Loucy (cell line): ENCODE measurements around the gene RUSF1.
"Not testable (repeated sequence)": the region's sequence is repeated elsewhere in the genome, so short reads cannot be mapped to it uniquely, and the experiment has no call there.

Source experiments
- H2AFZ ChIP-seq: fragments of 200-600 bp; sonication (generic); 2 replicates; pipeline ENCODE4 v1.6.0; 2016; ENCODE audit warnings: antibody characterized with exemption, mild to moderate bottlenecking, low read length, moderate library complexity
- H3F3A ChIP-seq: fragments of 200-600 bp; 2 replicates; pipeline ENCODE4 v1.6.0; 2016; ENCODE audit warnings: antibody characterized with exemption, low read depth, mild to moderate bottlenecking
- H3K27me3 ChIP-seq: fragments of 200-600 bp; sonication (generic); 2 replicates; pipeline ENCODE4 v1.6.1; 2014; ENCODE audit warnings: low read length, mild to moderate bottlenecking; ENCODE audit not compliant: insufficient read depth, poor library complexity, severe bottlenecking
- H3K36me3 ChIP-seq: fragments of 200-600 bp; sonication (generic); 2 replicates; pipeline ENCODE4 v1.6.1; 2016; ENCODE audit warnings: low read length; ENCODE audit not compliant: insufficient read depth
- H3K4me1 ChIP-seq: fragments of 200-600 bp; sonication (generic); 2 replicates; pipeline ENCODE4 v1.5.1; 2014; ENCODE audit warnings: low read length, mild to moderate bottlenecking; ENCODE audit not compliant: insufficient read depth, poor library complexity, severe bottlenecking
- H3K4me2 ChIP-seq: fragments of 200-600 bp; sonication (generic); 2 replicates; pipeline ENCODE4 v1.6.0; 2014; ENCODE audit warnings: antibody characterized with exemption, low read length, low read depth, mild to moderate bottlenecking; ENCODE audit not compliant: poor library complexity, severe bottlenecking
- H3K4me3 ChIP-seq: fragments of 200-600 bp; sonication (generic); 2 replicates; pipeline ENCODE4 v1.5.1; 2014; ENCODE audit warnings: low read length, mild to moderate bottlenecking, mixed read lengths; ENCODE audit not compliant: poor library complexity, severe bottlenecking
- H3K79me2 ChIP-seq: fragments of 200-600 bp; sonication (generic); 2 replicates; pipeline ENCODE4 v1.6.1; 2014; ENCODE audit warnings: low read length; ENCODE audit not compliant: insufficient read depth
- H3K9ac ChIP-seq: fragments of 200-600 bp; sonication (generic); 2 replicates; pipeline ENCODE4 v1.6.0; 2014; ENCODE audit warnings: mild to moderate bottlenecking, low read depth, low read length, moderate library complexity; ENCODE audit not compliant: poor library complexity, severe bottlenecking
- H3K9me2 ChIP-seq: fragments of 200-600 bp; sonication (generic); replicated peaks from 2 replicates; pipeline ENCODE4 v1.6.1; 2016; ENCODE audit warnings: low read depth, low read length, mixed read lengths
- H3K9me3 ChIP-seq: fragments of 200-600 bp; sonication (generic); 2 replicates; pipeline ENCODE4 v1.6.1; 2014; ENCODE audit warnings: mild to moderate bottlenecking, antibody characterized with exemption, low read length, low read depth; ENCODE audit not compliant: insufficient read depth
- H4K20me1 ChIP-seq: fragments of 200-600 bp; sonication (generic); 2 replicates; pipeline ENCODE4 v1.6.0; 2014; ENCODE audit warnings: antibody characterized with exemption, low read length, mild to moderate bottlenecking; ENCODE audit not compliant: insufficient read depth, poor library complexity, severe bottlenecking
- EZH2phosphoT487 ChIP-seq: fragments of 200-600 bp; IDR thresholded peaks from 2 replicates; pipeline ENCODE4 v1.6.1; 2018; ENCODE audit warnings: antibody characterized with exemption, mild to moderate bottlenecking, moderate library complexity, borderline replicate concordance
- TF ChIP-seq, protein P1 (sequence below): fragments of 200-600 bp; sonication (generic); conservative IDR thresholded peaks from 2 replicates; pipeline ENCODE4 v1.5.1; 2014; ENCODE audit warnings: mild to moderate bottlenecking, antibody characterized with exemption, low read length

The RUSF1 gene

DNA sequence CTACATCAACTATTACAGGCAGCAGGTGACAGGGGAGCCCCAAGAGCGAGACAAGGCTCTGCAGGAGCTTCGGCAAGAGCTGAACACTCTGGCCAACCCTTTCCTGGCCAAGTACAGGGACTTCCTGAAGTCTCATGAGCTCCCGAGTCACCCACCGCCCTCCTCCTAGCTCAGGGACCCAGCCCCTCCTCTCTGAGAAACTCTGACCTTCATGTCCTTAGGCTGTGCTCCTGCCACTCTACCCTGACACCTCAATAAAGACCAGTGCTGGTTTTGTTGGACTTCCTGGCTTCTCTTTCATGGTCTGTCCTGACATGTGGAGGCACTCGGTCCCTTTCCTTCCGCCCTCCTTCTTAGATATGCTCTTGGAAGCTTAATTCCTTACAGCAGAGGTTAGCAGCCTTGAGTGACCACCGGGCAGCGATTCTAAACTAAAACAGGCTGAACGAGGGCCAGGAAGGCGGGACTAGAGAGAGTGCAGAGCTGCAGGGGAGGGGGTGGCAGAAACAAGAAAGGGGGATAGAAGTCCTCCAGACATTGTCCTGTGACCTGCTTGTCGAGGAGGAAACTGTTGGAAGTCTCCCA lies 20.4 kb upstream of the RUSF1 start:
- no peaks in the 10 kb centered on the region for H3K79me2 ChIP-seq
- no peaks in the 10 kb centered on the region for H3F3A ChIP-seq
- peak overlapping the region; percentile 28 for H3K4me2 ChIP-seq
- no peaks in the 10 kb centered on the region for H3K9me2 ChIP-seq
- peak overlapping the region; percentile 27 for H3K9ac ChIP-seq
- no peaks in the 10 kb centered on the region for H3K36me3 ChIP-seq
- H3K4me1 ChIP-seq = peaks cover 41% of the 10 kb centered on the region
- H4K20me1 ChIP-seq = no peaks in the 10 kb centered on the region
- H3K9me3 ChIP-seq = no peaks in the 10 kb centered on the region
- H2AFZ ChIP-seq = peak overlapping the region; percentile 35; the same call in 1 of the 2 replicates
- TF ChIP-seq, protein P1, sequence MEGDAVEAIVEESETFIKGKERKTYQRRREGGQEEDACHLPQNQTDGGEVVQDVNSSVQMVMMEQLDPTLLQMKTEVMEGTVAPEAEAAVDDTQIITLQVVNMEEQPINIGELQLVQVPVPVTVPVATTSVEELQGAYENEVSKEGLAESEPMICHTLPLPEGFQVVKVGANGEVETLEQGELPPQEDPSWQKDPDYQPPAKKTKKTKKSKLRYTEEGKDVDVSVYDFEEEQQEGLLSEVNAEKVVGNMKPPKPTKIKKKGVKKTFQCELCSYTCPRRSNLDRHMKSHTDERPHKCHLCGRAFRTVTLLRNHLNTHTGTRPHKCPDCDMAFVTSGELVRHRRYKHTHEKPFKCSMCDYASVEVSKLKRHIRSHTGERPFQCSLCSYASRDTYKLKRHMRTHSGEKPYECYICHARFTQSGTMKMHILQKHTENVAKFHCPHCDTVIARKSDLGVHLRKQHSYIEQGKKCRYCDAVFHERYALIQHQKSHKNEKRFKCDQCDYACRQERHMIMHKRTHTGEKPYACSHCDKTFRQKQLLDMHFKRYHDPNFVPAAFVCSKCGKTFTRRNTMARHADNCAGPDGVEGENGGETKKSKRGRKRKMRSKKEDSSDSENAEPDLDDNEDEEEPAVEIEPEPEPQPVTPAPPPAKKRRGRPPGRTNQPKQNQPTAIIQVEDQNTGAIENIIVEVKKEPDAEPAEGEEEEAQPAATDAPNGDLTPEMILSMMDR = no peak
- no peak for TF ChIP-seq EZH2phosphoT487
- no peaks in the 10 kb centered on the region for H3K27me3 ChIP-seq
- no peak overlapping the region for H3K4me3 ChIP-seq

DNA sequence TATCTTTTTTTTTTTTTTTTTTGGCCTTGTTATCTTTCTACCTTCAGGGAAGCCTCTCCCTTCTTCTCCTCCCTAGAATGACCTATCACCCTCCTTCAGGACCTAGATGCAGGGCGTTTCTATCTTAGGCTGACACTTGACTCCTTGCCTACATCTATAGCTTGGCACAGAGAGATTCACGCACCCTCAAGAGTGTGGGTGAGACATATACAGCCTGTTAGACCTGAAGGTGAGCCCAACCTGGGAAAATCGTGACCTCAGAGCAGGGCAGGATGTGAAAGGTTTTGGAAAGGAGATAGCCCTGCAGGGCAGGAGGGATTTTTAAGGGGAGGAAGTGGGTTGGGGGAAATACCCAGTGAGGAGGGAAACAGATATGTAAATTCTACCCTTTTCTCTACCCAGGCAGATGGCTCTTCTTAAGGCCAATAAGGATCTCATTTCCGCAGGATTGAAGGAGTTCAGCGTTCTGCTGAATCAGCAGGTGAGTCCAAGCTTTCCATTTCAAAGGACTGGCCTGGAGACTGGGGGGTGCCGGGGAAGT lies 19.6 kb upstream of the RUSF1 start, which contains the start of gene AHSP:
AHSP (plus strand) TSS at position 167 of the 541 bp plus-strand sequence; CDS start at position 407, 240 bp downstream.
- Histone ChIP-seq H3K27me3 (no peaks in the 10 kb centered on the region), H3K9me3 (no peaks in the 10 kb centered on the region), H3K36me3 (no peaks in the 10 kb centered on the region), H3K79me2 (no peaks in the 10 kb centered on the region), H4K20me1 (no peaks in the 10 kb centered on the region), H3F3A (no peaks in the 10 kb centered on the region), H3K9me2 (no peaks in the 10 kb centered on the region), H2AFZ (peak within 1 kb of the TSS; percentile 44; the same call in 1 of the 2 replicates), H3K4me1 (peaks cover 47% of the 10 kb centered on the region), H3K4me2 (peak within 1 kb of the TSS; percentile 28), H3K4me3 (peak within 1 kb of the TSS; percentile 7), H3K9ac (peak within 1 kb of the TSS; percentile 27)
- TF ChIP-seq EZH2phosphoT487 = no peak
- TF ChIP-seq, protein P1 = no peak

DNA sequence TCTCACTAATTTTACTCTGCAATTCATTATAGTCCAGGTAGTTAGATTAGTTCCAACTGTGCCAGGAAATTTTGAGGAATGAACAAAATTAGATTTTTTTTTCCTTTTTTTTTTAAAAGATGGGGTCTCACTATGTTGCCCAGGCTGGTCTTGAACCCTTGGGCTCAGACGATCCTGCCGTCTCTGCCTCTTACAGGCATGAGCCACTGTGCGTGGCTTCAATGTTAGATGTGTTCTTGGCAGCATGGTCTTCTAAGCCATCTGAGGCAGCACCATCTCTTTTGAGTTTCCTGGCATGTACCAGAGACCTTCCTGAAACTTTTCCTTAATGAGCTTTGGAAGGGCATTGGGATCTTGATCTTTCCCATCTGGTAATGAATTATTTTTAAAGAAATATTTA lies 16.9 kb upstream of the RUSF1 start:
- H2AFZ ChIP-seq = 0 out of 2 replicates have a peak overlapping the region, but pooled peaks have one; percentile 46
- no peaks in the 10 kb centered on the region for H3K79me2 ChIP-seq
- no peaks in the 10 kb centered on the region for H3F3A ChIP-seq
- no peak overlapping the region for H3K4me3 ChIP-seq
- no peaks in the 10 kb centered on the region for H3K9me2 ChIP-seq
- H3K4me1 ChIP-seq = peaks cover 55% of the 10 kb centered on the region
- no peak overlapping the region for H3K4me2 ChIP-seq
- H4K20me1 ChIP-seq = no peaks in the 10 kb centered on the region
- no peak overlapping the region for H3K9ac ChIP-seq
- H3K9me3 ChIP-seq = no peaks in the 10 kb centered on the region
- TF ChIP-seq, protein P1 = no peak
- TF ChIP-seq EZH2phosphoT487 = no peak
- H3K27me3 ChIP-seq = no peaks in the 10 kb centered on the region
- H3K36me3 ChIP-seq = no peaks in the 10 kb centered on the region

DNA sequence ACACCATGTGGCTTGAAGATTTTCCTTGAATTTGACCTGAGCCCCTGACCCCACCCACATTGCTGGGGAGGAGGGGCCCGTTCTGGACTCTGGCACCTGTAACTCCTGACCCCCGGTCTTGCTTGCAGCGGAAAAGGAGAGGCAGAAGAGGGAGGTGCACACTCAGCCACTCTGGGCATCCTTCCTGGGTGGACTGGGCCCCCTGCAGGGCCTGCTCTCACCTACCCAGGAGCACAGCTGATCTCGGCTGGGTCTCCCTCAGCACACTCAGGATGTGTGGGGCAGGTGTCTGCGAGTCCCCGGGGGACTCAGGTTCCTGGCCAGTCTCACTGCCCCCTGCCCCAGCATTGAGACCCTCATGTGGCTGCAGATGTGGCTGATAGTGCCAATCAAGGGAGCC lies 15.6 kb upstream of the RUSF1 start:
- H2AFZ ChIP-seq, H3K27me3 ChIP-seq, H3K79me2 ChIP-seq, H3K9me3 ChIP-seq, H3K4me3 ChIP-seq, H3K9ac ChIP-seq, H3K9me2 ChIP-seq, H3K36me3 ChIP-seq, H3K4me2 ChIP-seq, H4K20me1 ChIP-seq, H3F3A ChIP-seq: not testable (repeated sequence)
- H3K4me1 ChIP-seq = peaks cover 54% of the 10 kb centered on the region
